Measurements from ENCODE around the gene ZNF592. TPM values are rescaled to one million over a fixed set of nuclear protein-coding genes. Genes with fewer than 3 reads are reported as not detected.

The ZNF592 gene
- total and polyA plus RNA-seq, 9 of the 15 experiments (the other 6 are each of a cell fraction or from before 2014, with no cell fraction given): 0.88 to 23.8 (median 7.4) TPM

- Histone ChIP-seq H3K4me3 (no peak overlapping the region), H3K4me2 (ENCODE audit: insufficient read depth, low read length) (no peak overlapping the region), H2AFZ (ENCODE audit: low read depth, low read length) (no peak overlapping the region), H3K9me3 (replicated peaks; ENCODE audit: control insufficient read depth, insufficient read depth, low read depth, low read length) (no peaks in the 10 kb centered on the region), H3K9me1 (ENCODE audit: control insufficient read depth, insufficient read depth, low read length) (no peaks in the 10 kb centered on the region), H3K79me2 (ENCODE audit: control insufficient read depth, insufficient read depth, low read length) (no peaks in the 10 kb centered on the region), H4K20me1 (replicated peaks; ENCODE audit: control insufficient read depth, insufficient read depth, low read length) (no peaks in the 10 kb centered on the region), H3K9ac (ENCODE audit: insufficient read depth in 1 of 2, low read depth in 2 of 2, low read length in 2 of 2) (no peak overlapping the region), H3K27me3 (ENCODE audit: control insufficient read depth in 2 of 2, insufficient read depth in 2 of 2, low read length in 2 of 2) (no peaks in the 10 kb centered on the region), H3K36me3 (ENCODE audit: control insufficient read depth, insufficient read depth, low read length) (no peaks in the 10 kb centered on the region), H3K27ac (ENCODE audit: extremely low read depth, low read depth, low read length) (no peak overlapping the region), H3K4me1 (replicated peaks in 1 of 2; ENCODE audit: control insufficient read depth in 2 of 2, insufficient read depth in 2 of 2, low read length in 2 of 2) (peaks cover 17 to 32% of the 10 kb centered on the region in 2 experiments; a peak in 3 of 5 replicates)
- 20% methylated on average over 6 of the region's 6 CpGs for WGBS (ENCODE audit: insufficient coverage, low coverage, missing lambda C conversion rate)
- no TSS peak for BruUV-seq (replicated peaks)
- in situ Hi-C loops (cut with MboI): no loop called here
- DNase-seq (ENCODE audit: extremely low read depth in 1 of 4, low spot score in 3 of 4): no peak
- FAIRE-seq: no peak
- TF ChIP-seq RBM22 (IDR thresholded peaks at IDR 0.05; ENCODE audit: low read depth, low read length, poor library complexity, severe bottlenecking) (no peak), ZFPM2 (CRISPR knock-in tag; IDR thresholded peaks at IDR 0.05) (no peak), ZNF695 (CRISPR knock-in tag; IDR thresholded peaks at IDR 0.05) (no peak), CREB3L1 (IDR thresholded peaks at IDR 0.05; ENCODE audit: borderline replicate concordance, low read depth) (no peak), CBX1 (IDR thresholded peaks at IDR 0.05; ENCODE audit: low read depth) (no peak), ZBTB43 (CRISPR knock-in tag; IDR thresholded peaks at IDR 0.05) (no peak)
- ChIA-PET CTCF (ENCODE audit: low intra/inter-chr PET ratio) (no interaction called here), POLR2A (interaction anchor here (1.1 kb wide), 2 partner anchors 88 to 108 kb away, joined by 3 to 4 read pairs; partner anchors contain the start of gene SEC11A)
- no peak for ATAC-seq
- intact Hi-C loops (cut with micrococcal nuclease): loop anchor here (10.0 kb wide), 1 partner anchor 190 kb away; no protein-coding TSS in a partner anchor
Observed at GRCh38 chr15:84824260-84825007, 76.0 kb downstream of the ZNF592 start.

Measured in K562 (cell line).